Measurements from ENCODE around the gene LRRC73.
"Not testable (repeated sequence)": the region's sequence is repeated elsewhere in the genome, so short reads cannot be mapped to it uniquely, and the experiment has no call there.

LRRC73 gene

DNA sequence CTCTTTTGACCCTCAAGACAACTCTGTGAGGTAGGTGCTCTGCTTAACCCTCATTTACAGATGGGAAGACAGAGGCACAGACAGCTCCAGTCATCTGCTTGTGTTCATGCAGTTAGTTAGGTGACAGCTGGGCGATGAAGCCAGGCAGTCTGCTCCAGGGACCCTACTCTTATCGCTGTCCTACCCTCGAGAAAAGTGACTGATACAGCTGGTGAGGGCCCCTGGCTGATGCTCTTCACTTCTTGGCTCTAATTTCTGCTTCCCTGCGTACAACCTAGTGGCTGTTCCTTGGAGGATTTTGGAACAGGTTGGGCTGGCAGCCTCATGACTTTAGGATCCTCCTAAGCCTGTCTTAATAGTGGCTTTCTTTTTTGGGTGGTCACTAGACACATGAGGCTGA is 41.9 kb downstream of the LRRC73 start:
- DNase-seq (ENCODE audit: extremely low read depth, low read depth) = no peak
- TF ChIP-seq, protein P1, sequence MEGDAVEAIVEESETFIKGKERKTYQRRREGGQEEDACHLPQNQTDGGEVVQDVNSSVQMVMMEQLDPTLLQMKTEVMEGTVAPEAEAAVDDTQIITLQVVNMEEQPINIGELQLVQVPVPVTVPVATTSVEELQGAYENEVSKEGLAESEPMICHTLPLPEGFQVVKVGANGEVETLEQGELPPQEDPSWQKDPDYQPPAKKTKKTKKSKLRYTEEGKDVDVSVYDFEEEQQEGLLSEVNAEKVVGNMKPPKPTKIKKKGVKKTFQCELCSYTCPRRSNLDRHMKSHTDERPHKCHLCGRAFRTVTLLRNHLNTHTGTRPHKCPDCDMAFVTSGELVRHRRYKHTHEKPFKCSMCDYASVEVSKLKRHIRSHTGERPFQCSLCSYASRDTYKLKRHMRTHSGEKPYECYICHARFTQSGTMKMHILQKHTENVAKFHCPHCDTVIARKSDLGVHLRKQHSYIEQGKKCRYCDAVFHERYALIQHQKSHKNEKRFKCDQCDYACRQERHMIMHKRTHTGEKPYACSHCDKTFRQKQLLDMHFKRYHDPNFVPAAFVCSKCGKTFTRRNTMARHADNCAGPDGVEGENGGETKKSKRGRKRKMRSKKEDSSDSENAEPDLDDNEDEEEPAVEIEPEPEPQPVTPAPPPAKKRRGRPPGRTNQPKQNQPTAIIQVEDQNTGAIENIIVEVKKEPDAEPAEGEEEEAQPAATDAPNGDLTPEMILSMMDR (IDR thresholded peaks at IDR 0.05; ENCODE audit: low read depth, low read length) = no peak

DNA sequence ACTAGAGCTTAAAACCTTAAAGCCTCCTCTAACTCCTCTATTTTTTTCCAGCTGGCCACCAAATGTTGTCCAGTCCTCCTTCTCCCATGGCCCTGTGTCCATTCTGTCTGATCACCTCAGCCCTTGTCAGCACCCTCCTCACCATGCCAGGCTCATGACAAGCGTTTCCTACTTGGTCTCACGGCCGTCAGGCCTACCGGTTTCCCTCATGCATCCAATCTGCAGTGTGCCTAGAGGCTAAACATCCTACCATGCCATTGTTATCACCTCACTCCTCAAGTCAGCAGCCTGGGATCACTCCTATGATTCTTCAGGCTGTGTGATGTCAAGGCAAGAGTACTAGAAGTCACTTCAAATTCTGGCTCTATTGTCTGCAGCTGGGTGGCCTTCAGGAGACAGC is 42.4 kb downstream of the LRRC73 start:
- no peak for DNase-seq (ENCODE audit: extremely low read depth, low read depth)
- TF ChIP-seq, protein P1 (IDR thresholded peaks at IDR 0.05; ENCODE audit: low read depth, low read length) = no peak

DNA sequence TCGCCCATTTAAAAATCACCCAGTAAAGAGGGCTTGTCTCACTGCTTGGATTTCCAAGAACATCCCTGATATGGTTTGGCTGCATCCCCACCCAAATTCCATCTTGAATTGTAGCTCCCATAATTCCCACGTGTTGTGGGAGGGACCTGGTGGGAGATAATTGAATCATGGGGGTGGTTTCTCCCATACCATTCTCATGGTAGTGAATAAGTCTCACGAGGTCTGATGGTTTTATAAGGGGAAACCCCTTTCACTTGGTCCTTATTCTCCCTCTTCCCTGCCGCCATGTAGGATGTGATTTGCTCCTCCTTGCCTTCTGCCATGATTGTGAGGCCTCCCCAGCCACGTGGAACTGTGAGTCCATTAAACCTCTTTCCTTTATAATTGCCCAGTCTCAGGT is 42.9 kb downstream of the LRRC73 start:
- not testable (repeated sequence) for DNase-seq (ENCODE audit: extremely low read depth, low read depth)

DNA sequence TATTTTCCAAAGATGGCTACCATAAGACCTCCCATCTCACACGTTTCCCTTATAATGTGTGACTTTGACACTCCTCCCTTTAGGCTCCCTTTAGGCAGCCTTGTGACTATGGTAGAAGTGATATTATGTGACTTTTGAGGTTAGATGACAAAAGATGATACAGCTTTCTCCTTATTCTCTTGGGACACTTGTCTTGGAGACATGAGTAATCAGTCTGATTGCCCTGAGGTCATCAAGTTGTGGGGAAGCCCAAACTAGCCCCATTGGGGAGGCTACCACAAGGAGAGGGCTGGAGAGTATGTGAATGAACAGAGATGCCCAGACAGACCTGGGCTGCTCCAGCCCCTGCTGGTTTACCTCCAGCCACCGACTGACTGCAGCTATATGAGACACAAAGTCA is 44.2 kb downstream of the LRRC73 start:
- DNase-seq (ENCODE audit: extremely low read depth, low read depth) = no peak
- TF ChIP-seq, protein P1 (IDR thresholded peaks at IDR 0.05; ENCODE audit: low read depth, low read length) = no peak

DNA sequence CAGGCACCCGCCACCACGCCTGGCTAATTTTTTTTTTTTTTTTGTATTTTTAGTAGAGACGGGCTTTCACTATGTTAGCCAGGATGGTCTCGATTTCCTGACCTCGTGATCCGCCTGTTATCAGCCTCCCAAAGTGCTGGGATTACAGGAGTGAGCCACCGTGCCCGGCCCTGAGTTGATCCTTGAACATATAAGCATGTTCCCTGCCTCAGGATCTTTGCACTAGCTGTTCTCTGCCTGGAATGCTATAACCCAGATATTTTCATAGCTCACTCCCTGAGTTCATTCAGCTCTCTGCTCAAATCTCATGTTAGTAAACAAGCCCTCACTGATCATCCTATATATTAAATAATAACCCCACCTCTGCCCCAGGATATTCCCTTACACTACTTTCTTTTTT is 45.8 kb downstream of the LRRC73 start:
- TF ChIP-seq, protein P1 (IDR thresholded peaks at IDR 0.05; ENCODE audit: low read depth, low read length) = no peak
- DNase-seq (ENCODE audit: extremely low read depth, low read depth) = no peak

DNA sequence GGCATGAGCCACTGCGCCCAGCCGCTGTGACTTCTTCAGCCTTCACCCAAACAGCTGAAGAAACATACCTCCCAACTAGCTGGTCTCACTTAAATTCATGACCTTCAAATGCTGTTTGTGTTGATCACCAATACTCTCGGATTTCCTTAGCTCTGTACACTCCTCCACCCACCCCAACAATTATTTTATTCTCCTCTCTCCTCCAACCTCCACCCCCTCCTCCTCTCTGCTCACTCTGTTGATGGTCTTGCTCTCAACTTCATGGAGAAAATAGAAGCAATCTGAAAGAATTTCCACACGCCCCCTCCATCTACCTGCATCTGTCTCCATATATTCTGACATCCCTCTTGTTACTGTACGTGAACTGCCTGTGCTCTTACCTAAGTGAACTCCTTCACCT is 48.2 kb downstream of the LRRC73 start:
- TF ChIP-seq, protein P1 (IDR thresholded peaks at IDR 0.05; ENCODE audit: low read depth, low read length) = no peak
- DNase-seq (ENCODE audit: extremely low read depth, low read depth) = no peak

DNA sequence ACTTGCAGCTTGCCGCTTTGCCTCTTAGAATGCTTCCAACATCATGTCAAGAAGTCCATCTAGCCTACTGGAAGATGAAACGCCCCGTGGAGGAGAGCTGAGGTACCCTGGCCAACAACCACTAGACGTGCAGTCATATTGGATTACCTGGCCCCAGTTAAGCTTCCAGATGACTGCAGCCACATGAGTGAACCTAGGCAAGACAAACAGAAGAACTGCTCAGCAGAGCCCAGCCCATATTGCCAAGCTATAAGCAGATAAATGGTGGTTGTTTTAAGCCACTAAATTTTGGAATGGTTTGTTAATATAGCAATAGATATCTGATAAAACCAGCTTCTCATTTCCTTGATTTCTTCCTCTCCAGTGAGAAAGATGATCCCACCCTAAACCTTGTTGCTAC is 50.1 kb downstream of the LRRC73 start:
- DNase-seq (ENCODE audit: extremely low read depth, low read depth) = no peak
- TF ChIP-seq, protein P1 (IDR thresholded peaks at IDR 0.05; ENCODE audit: low read depth, low read length) = no peak

DNA sequence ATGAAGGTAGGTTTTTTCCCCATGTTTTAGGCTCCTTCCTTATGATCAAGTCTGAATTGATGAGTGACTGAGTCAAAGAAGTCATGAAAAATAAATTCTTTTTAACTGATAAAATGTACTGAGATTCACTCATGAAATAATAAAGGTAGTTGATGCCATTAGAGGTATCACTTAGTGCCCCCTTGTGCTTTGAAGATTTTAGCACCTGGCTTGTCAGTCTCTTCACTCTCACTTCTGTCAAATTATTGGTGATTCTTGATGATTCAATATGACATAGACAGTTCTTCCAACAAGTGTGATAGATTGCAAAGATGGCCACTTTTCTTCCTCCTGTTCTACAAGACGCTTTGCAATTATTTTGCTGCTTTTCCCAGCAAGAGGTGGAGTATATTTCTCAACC is 50.6 kb downstream of the LRRC73 start:
- DNase-seq (ENCODE audit: extremely low read depth, low read depth) = no peak
- TF ChIP-seq, protein P1 (IDR thresholded peaks at IDR 0.05; ENCODE audit: low read depth, low read length) = no peak

DNA sequence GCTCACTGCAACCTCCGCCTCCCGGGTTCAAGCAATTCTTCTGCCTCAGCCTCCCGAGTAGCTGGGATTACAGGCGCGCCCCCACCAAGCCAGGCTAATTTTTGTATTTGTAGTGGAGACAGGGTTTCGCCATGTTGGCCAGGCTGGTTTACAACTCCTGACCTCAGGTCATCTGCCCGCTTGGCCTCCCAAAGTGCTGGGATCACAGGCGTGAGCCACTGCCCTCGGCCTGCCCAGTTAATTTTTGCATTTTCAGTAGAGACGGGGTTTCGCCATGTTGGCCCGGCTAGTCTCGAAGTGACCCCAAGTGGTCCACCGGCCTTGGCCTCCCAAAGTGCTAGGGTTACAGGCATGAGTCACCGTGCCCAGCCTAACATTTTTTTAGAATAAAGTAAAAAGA is 52.0 kb downstream of the LRRC73 start:
- DNase-seq (ENCODE audit: extremely low read depth, low read depth) = not testable (repeated sequence)

Data from AG09319 (cell line).